Measurements from ENCODE around the gene ST8SIA2. TPM values are rescaled to one million over a fixed set of nuclear protein-coding genes. Genes with fewer than 3 reads are reported as not detected.

The ST8SIA2 gene
- total RNA-seq (2014; rRNA removed; shearing (Covaris generic)) (not detected in 2 replicates), polyA plus RNA-seq (2016; fragmentation: Nextera tagmentation; extraction: Ambion mirVana) (not detected in 2 replicates)

DNA sequence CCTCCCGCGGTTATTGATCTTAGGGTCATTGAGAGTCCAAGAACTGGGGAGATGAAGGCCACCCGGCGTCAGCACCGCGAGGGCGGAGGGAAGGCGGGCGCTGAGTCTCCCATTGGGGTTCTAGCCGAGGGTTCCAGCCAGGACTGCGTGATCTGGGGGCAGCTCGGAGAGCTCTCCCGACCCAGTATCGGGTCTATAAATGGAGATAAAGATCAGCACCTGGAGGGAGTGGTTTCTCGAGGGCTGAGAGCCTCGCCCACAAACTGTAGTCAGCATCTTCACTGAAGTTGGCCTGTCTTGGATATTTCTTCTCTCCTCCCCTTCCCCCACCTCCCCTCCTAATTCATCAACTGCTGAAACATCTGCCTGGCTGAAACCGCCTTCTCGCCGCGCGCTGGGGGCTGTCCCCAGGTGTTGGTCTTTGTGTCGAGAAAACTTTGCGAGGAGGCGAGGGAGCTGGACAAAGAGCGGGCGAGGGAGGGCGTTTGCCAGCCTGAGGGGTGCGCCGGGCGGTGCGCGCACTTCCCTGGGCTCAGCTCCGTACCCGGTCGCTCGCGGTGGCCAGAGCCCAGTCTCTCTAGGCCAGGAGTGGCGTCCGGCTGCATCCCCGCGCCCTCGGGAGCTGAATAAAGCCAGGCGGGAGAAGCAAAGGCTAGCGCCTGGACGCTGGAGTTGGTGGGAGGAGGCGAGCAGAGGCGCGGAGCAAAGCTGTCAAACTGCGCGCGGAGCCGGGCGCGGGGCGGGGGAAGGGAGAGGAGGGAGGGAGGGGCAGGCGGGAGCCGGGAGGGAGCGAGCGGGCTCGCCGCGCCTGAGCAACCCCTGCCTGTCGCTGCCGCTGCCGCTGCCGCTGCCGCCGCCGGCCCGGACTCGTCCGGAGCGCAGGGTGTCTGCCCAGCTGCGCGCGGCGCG is at the start of gene ST8SIA2:
TSS of gene ST8SIA2 (plus strand) at position 811 of the 909 bp plus-strand sequence. CDS start 184 bp downstream, outside the sequence.
- Histone ChIP-seq H3K9me2 (ENCODE audit: insufficient read depth) (no peaks in the 10 kb centered on the region), H3K36me3 (ENCODE audit: low read depth) (no peaks in the 10 kb centered on the region), H4K20me1 (ENCODE audit: insufficient read depth) (no peaks in the 10 kb centered on the region), H3K4me1 (ENCODE audit: insufficient read depth) (no peaks in the 10 kb centered on the region), H2AFZ (0 out of 2 replicates have a peak within 1 kb of the TSS, but pooled peaks have one; percentile 31), H3K9ac (no peak within 1 kb of the TSS), H3K27ac (no peak within 1 kb of the TSS), H3K79me2 (ENCODE audit: insufficient read depth) (no peaks in the 10 kb centered on the region), H3K4me2 (ENCODE audit: unreplicated experiment) (no peak within 1 kb of the TSS), H3K27me3 (replicated peaks; ENCODE audit: insufficient read depth) (peaks cover 64% of the 10 kb centered on the region), H3K9me3 (ENCODE audit: low read depth) (no peaks in the 10 kb centered on the region), H3K4me3 (peak within 1 kb of the TSS; percentile 26; the same call in 1 of the 2 replicates), H3F3A (ENCODE audit: insufficient read depth) (no peaks in the 10 kb centered on the region)
- peak; percentile 39 for DNase-seq
- in situ Hi-C loops (cut with MboI), result loop anchor here (25.0 kb wide), 1 partner anchor 319 kb away; no protein-coding TSS in a partner anchor
- WGBS, 2 experiments (ENCODE audit: low coverage in 1 of 2, low lambda C conversion rate in 2 of 2, missing lambda C conversion rate in 2 of 2), result 6 to 9% methylated on average over 47 to 77 of the region's 78 CpGs
- TF ChIP-seq EZH2phosphoT487 (IDR thresholded peaks at IDR 0.05; ENCODE audit: insufficient read depth, low read depth) (no peak), EZH2 (IDR thresholded peaks at IDR 0.05; ENCODE audit: insufficient read depth, poor library complexity, severe bottlenecking) (no peak)

DNA sequence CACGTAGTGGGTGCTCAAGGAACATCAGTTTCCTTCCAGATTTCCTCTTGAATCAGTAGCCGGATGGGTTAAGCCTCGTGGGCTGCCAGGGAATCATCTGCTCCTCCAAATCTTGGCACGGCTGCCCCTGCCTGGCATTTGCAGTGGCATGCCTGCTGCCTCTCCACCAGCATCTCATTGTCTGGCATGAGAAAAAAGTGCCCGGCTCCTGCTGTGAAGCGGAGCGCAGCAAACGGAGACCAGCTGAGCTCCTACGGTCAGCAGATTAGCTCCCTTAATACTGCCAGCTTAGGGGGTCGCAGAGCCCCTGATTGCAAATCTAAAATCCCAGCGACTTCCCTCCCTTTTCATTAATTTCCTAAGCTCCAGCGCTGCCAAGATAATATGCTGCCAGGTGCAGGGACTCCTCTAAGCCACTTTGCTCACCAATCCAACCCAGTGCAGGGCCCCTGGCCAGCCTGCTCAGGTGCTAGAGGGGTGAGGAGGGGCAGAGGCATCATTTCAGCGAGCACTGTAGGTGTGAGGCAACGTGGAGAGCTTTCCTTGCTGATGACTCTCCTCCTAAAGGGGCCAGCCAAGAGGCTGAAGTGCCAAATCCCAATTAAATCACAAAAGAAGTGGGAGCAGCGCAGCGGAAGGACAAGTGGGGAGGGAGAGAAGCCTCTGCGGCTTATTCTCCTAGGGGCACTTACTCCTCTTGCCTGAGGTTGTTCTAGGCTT is 49.6 kb upstream of the ST8SIA2 start:
- no peak overlapping the region for H3K27ac ChIP-seq
- H3K4me3 ChIP-seq, result no peak overlapping the region
- H3K36me3 ChIP-seq (ENCODE audit: low read depth), result no peaks in the 10 kb centered on the region
- no peak overlapping the region for H3K4me2 ChIP-seq (ENCODE audit: unreplicated experiment)
- H3K27me3 ChIP-seq (replicated peaks; ENCODE audit: insufficient read depth), result peaks cover 10% of the 10 kb centered on the region
- H3K9me3 ChIP-seq (ENCODE audit: low read depth), result no peaks in the 10 kb centered on the region
- no peak overlapping the region for H3K9ac ChIP-seq
- no peaks in the 10 kb centered on the region for H3K79me2 ChIP-seq (ENCODE audit: insufficient read depth)
- H3F3A ChIP-seq (ENCODE audit: insufficient read depth), result no peaks in the 10 kb centered on the region
- TF ChIP-seq EZH2 (IDR thresholded peaks at IDR 0.05; ENCODE audit: insufficient read depth, poor library complexity, severe bottlenecking), result no peak
- no peaks in the 10 kb centered on the region for H3K4me1 ChIP-seq (ENCODE audit: insufficient read depth)
- WGBS, 2 experiments (ENCODE audit: low coverage in 1 of 2, low lambda C conversion rate in 2 of 2, missing lambda C conversion rate in 2 of 2), result 8 to 11% methylated on average over 17 of the region's 17 CpGs
- H3K9me2 ChIP-seq (ENCODE audit: insufficient read depth), result no peaks in the 10 kb centered on the region
- in situ Hi-C loops (cut with MboI), result no loop called here
- no peak for DNase-seq
- H4K20me1 ChIP-seq (ENCODE audit: insufficient read depth), result no peaks in the 10 kb centered on the region
- no peak overlapping the region for H2AFZ ChIP-seq

GRCh38 chr15:92346063-92346462 is 47.6 kb upstream of the ST8SIA2 start:
- H3K9me2 ChIP-seq (ENCODE audit: insufficient read depth), result no peaks in the 10 kb centered on the region
- H3K27ac ChIP-seq, result no peak overlapping the region
- H3K79me2 ChIP-seq (ENCODE audit: insufficient read depth), result no peaks in the 10 kb centered on the region
- no peak overlapping the region for H2AFZ ChIP-seq
- no peak overlapping the region for H3K4me3 ChIP-seq
- H3K9me3 ChIP-seq (ENCODE audit: low read depth), result no peaks in the 10 kb centered on the region
- no peak overlapping the region for H3K4me2 ChIP-seq (ENCODE audit: unreplicated experiment)
- no peak overlapping the region for H3K9ac ChIP-seq
- TF ChIP-seq EZH2phosphoT487 (IDR thresholded peaks at IDR 0.05; ENCODE audit: insufficient read depth, low read depth) (no peak), EZH2 (IDR thresholded peaks at IDR 0.05; ENCODE audit: insufficient read depth, poor library complexity, severe bottlenecking) (no peak)
- H3K27me3 ChIP-seq (replicated peaks; ENCODE audit: insufficient read depth), result peaks cover 10% of the 10 kb centered on the region
- H3K4me1 ChIP-seq (ENCODE audit: insufficient read depth), result no peaks in the 10 kb centered on the region
- in situ Hi-C loops (cut with MboI), result no loop called here
- H3K36me3 ChIP-seq (ENCODE audit: low read depth), result no peaks in the 10 kb centered on the region
- no peak for DNase-seq
- no peaks in the 10 kb centered on the region for H3F3A ChIP-seq (ENCODE audit: insufficient read depth)
- no peaks in the 10 kb centered on the region for H4K20me1 ChIP-seq (ENCODE audit: insufficient read depth)

DNA sequence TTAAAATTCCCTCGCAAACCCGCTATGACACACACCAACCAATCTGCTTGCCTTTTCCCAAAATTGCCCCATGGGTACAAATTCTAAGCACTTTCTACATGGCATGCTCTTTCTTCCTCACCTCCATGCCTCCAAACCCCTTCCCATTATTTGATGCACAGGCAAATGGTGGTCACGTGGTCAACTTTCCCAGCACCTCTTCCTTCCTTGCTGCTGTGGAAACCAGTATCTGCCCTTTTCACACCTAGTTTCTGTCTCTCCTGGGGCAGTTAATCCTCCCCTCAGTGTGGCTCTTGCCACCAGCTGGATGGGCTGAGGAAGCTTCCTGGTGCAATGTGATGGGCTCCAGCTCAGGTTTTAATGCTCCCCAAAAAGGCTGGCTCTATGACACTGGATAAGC is 38.4 kb upstream of the ST8SIA2 start:
- H3K36me3 ChIP-seq (ENCODE audit: low read depth), result no peaks in the 10 kb centered on the region
- H3K27me3 ChIP-seq (replicated peaks; ENCODE audit: insufficient read depth), result no peaks in the 10 kb centered on the region
- H3F3A ChIP-seq (ENCODE audit: insufficient read depth), result no peaks in the 10 kb centered on the region
- no peak overlapping the region for H3K4me3 ChIP-seq
- no peaks in the 10 kb centered on the region for H3K9me3 ChIP-seq (ENCODE audit: low read depth)
- H3K4me2 ChIP-seq (ENCODE audit: unreplicated experiment), result no peak overlapping the region
- 67% methylated on average over 3 of the region's 3 CpGs for WGBS, 2 experiments (ENCODE audit: low coverage in 1 of 2, low lambda C conversion rate in 2 of 2, missing lambda C conversion rate in 2 of 2)
- TF ChIP-seq EZH2 (IDR thresholded peaks at IDR 0.05; ENCODE audit: insufficient read depth, poor library complexity, severe bottlenecking) (no peak), EZH2phosphoT487 (IDR thresholded peaks at IDR 0.05; ENCODE audit: insufficient read depth, low read depth) (no peak)
- H3K4me1 ChIP-seq (ENCODE audit: insufficient read depth), result no peaks in the 10 kb centered on the region
- no peaks in the 10 kb centered on the region for H3K9me2 ChIP-seq (ENCODE audit: insufficient read depth)
- H2AFZ ChIP-seq, result no peak overlapping the region
- in situ Hi-C loops (cut with MboI), result no loop called here
- no peak for DNase-seq
- H3K9ac ChIP-seq, result no peak overlapping the region
- no peaks in the 10 kb centered on the region for H3K79me2 ChIP-seq (ENCODE audit: insufficient read depth)
- no peak overlapping the region for H3K27ac ChIP-seq
- H4K20me1 ChIP-seq (ENCODE audit: insufficient read depth), result no peaks in the 10 kb centered on the region
